A549 (cell line): ENCODE results near the gene ABCF2. TPM values are rescaled to one million over a fixed set of nuclear protein-coding genes. Genes with fewer than 3 reads are reported as not detected.

Experiments used
- ATAC-seq, 2 experiments: fragments of 200-7000 bp in 1 of 2; fragments of >200 bp in 1 of 2; cut with Nextera tagmentation in 1 of 2; cut with Tn5 transposase in 1 of 2; 3 replicates each; pipeline versions ENCODE4 v1.8.0 to v1.9.1; 2018 to 2020; ENCODE audit warnings: mild to moderate bottlenecking in 1 of 2, moderate library complexity in 1 of 2
- CTCF ChIA-PET: fragments of 300-600 bp; sonication (Branson Sonifier 250); formaldehyde crosslinking; extraction: SDS; loops from one replicate; lab custom pipeline; 2021; ENCODE audit warnings: antibody characterized with exemption, inconsistent platforms; lab: Yijun Ruan, JAX
- POLR2A ChIA-PET: fragments of 350-600 bp; formaldehyde crosslinking; extraction: SDS; loops from one replicate; lab custom pipeline; 2021; ENCODE audit warnings: antibody characterized with exemption, inconsistent platforms; lab: Yijun Ruan, JAX
- DNase-seq, 2 experiments: peaks; one replicate each; pipeline versions ENCODE4 v3.0.0 to v3.0.0-alpha.2; 2011 to 2016; ENCODE audit warnings: low read depth in 1 of 2, low spot score in 1 of 2
- FAIRE-seq: peaks from 2 replicates; lab custom pipeline; 2011; peaks lifted over from hg19 to GRCh38; lab: Jason Lieb, UNC
- H3K27ac ChIP-seq, 2 experiments: fragments of >200 bp; sonication (Bioruptor Twin); formaldehyde crosslinking; 3 replicates each; pipeline ENCODE4 v1.5.1; 2016 to 2017
- H3K4me1 ChIP-seq: fragments of >200 bp; sonication (Bioruptor Twin); formaldehyde crosslinking; 3 replicates; pipeline ENCODE4 v1.6.1; 2016
- H3K4me2 ChIP-seq: fragments of >200 bp; sonication (Bioruptor Twin); formaldehyde crosslinking; 3 replicates; pipeline ENCODE4 v1.6.1; 2016
- H3K4me3 ChIP-seq: fragments of >200 bp; sonication (Bioruptor Twin); formaldehyde crosslinking; 3 replicates; pipeline ENCODE4 v1.5.1; 2016
- H3K9me3 ChIP-seq: fragments of >200 bp; sonication (Bioruptor Twin); formaldehyde crosslinking; 3 replicates; pipeline ENCODE4 v1.6.1; 2016
- CHD2 ChIP-seq: fragments of 150-350 bp; IDR thresholded peaks from 2 replicates; pipeline ENCODE4 v1.6.1; 2014; ENCODE audit warnings: low read length; ENCODE audit not compliant: partially characterized antibody
- CTCF ChIP-seq: fragments of >200 bp; sonication (Bioruptor Twin); formaldehyde crosslinking; IDR thresholded peaks from 3 replicates; pipeline ENCODE4 v1.5.1; 2016
- E2F6 ChIP-seq: IDR thresholded peaks from 2 replicates; pipeline ENCODE4 v1.6.1; 2012; ENCODE audit warnings: low read depth, borderline replicate concordance
- EHF ChIP-seq: fragments of 250-450 bp; sonication (Bioruptor Pico); IDR thresholded peaks from 2 replicates; pipeline ENCODE4 v1.5.0; 2020; ENCODE audit warnings: mild to moderate bottlenecking
- ELK1 ChIP-seq: fragments of 150-350 bp; IDR thresholded peaks from 2 replicates; pipeline ENCODE4 v1.6.1; 2014; ENCODE audit warnings: low read depth, mild to moderate bottlenecking, low read length
- EP300 ChIP-seq, 2 experiments: fragments of >200 bp; sonication (Bioruptor Twin); formaldehyde crosslinking; IDR thresholded peaks; 2 replicates in 1 of 2; 3 replicates in 1 of 2; pipeline ENCODE4 v1.6.1; 2016 to 2017
- FOSL2 ChIP-seq, 2 experiments: fragments of 450-650 bp in 1 of 2; fragments of >200 bp in 1 of 2; sonication (Bioruptor Twin) in 1 of 2; formaldehyde crosslinking; IDR thresholded peaks; 2 replicates each; pipeline versions ENCODE4 v1.5.0 to v1.6.1; 2016 to 2020; ENCODE audit warnings: mild to moderate bottlenecking in 1 of 2, moderate library complexity in 1 of 2
- HMGXB4 ChIP-seq: fragments of 250-450 bp; sonication (Bioruptor Pico); IDR thresholded peaks from 2 replicates; pipeline ENCODE4 v1.5.0; 2021; ENCODE audit warnings: mild to moderate bottlenecking, moderate library complexity, borderline replicate concordance
- HOXA7 ChIP-seq: fragments of 250-450 bp; sonication (Bioruptor Pico); IDR thresholded peaks from 2 replicates; pipeline ENCODE4 v1.5.0; 2020; ENCODE audit warnings: mild to moderate bottlenecking, moderate library complexity
- KDM1A ChIP-seq: fragments of 200-600 bp; sonication (generic); IDR thresholded peaks from 2 replicates; pipeline ENCODE4 v1.6.1; 2016; ENCODE audit warnings: low read depth, mild to moderate bottlenecking
- MAX ChIP-seq: IDR thresholded peaks from 2 replicates; pipeline ENCODE4 v1.6.1; 2012
- MYC ChIP-seq: IDR thresholded peaks from 2 replicates; pipeline ENCODE4 v1.6.1; 2012; ENCODE audit warnings: mild to moderate bottlenecking, inconsistent platforms, low read length, improper control_type of control experiment, borderline replicate concordance
- NFE2L2 ChIP-seq: fragments of 150-350 bp; conservative IDR thresholded peaks from 2 replicates; pipeline ENCODE4 v1.6.1; 2014; ENCODE audit warnings: low read length
- NR3C1 ChIP-seq: fragments of >200 bp; sonication (Bioruptor Twin); formaldehyde crosslinking; IDR thresholded peaks from 3 replicates; pipeline ENCODE4 v1.6.1; 2017
- PBX3 ChIP-seq: IDR thresholded peaks from 2 replicates; pipeline ENCODE4 v1.6.1; 2012
- PHF8 ChIP-seq: fragments of 200-600 bp; sonication (generic); IDR thresholded peaks from 2 replicates; pipeline ENCODE4 v1.6.1; 2016; ENCODE audit warnings: low read depth, mild to moderate bottlenecking, antibody characterized with exemption, moderate library complexity, borderline replicate concordance
- POLR2A ChIP-seq: IDR thresholded peaks from 2 replicates; pipeline ENCODE4 v1.6.1; 2012; ENCODE audit warnings: mild to moderate bottlenecking, low read length
- RAD21 ChIP-seq, 2 experiments: fragments of >200 bp in 1 of 2; sonication (Bioruptor Twin) in 1 of 2; formaldehyde crosslinking in 1 of 2; IDR thresholded peaks in 1 of 2; conservative IDR thresholded peaks in 1 of 2; 2 replicates in 1 of 2; 3 replicates in 1 of 2; pipeline ENCODE4 v1.6.1; 2012 to 2018; ENCODE audit warnings: inconsistent platforms in 1 of 2
- RCOR1 ChIP-seq: fragments of 150-350 bp; IDR thresholded peaks from 2 replicates; pipeline ENCODE4 v1.6.1; 2014; ENCODE audit warnings: antibody characterized with exemption, low read length, low read depth
- RNF2 ChIP-seq: fragments of 200-600 bp; sonication (generic); IDR thresholded peaks from 2 replicates; pipeline ENCODE4 v1.6.1; 2016; ENCODE audit warnings: low read depth, mild to moderate bottlenecking, antibody characterized with exemption, moderate library complexity, borderline replicate concordance
- SMC3 ChIP-seq: fragments of >200 bp; sonication (Bioruptor Twin); formaldehyde crosslinking; IDR thresholded peaks from 3 replicates; pipeline ENCODE4 v1.6.1; 2018; ENCODE audit warnings: inconsistent platforms
- TP53 ChIP-seq: fragments of 250-450 bp; sonication (Bioruptor Pico); IDR thresholded peaks from 2 replicates; pipeline ENCODE4 v1.5.0; 2021; ENCODE audit warnings: mild to moderate bottlenecking, moderate library complexity
- USF2 ChIP-seq: fragments of 450-650 bp; IDR thresholded peaks from 2 replicates; pipeline ENCODE4 v1.6.1; 2014; ENCODE audit warnings: antibody characterized with exemption
- ZNF302 ChIP-seq: fragments of 250-450 bp; sonication (Bioruptor Pico); IDR thresholded peaks from 2 replicates; pipeline ENCODE4 v1.9.0; 2021; ENCODE audit warnings: inconsistent platforms, mild to moderate bottlenecking, moderate library complexity
- WGBS: methylation state at CpG from one replicate; pipeline ENCODE4 v1.1.6; 2017; ENCODE audit errors: missing lambda C conversion rate; 5-methylcytosine and 5-hydroxymethylcytosine counted together
- polyA plus RNA-seq, 4 experiments: library from polyadenylated mRNA; depleted of rRNA in 3 of 4; stranded (reverse); fragments of >200 nt; fragmentation: RNase III in 1 of 4; extraction: RNeasy Plus Mini Kit Qiagen cat#74134 plus additional on column Dnase treatment in 1 of 4; gene quantifications; 2 replicates in 3 of 4; 3 replicates in 1 of 4; pipeline ENCODE4 v1.2.3, GENCODE V29; 2011 to 2017

ABCF2 gene
- polyA plus RNA-seq, 2 of the 4 experiments (the other 2 are of a cell fraction): 47.8 to 70.9 TPM

GRCh38 chr7:151244841-151245346 is 17.9 kb upstream of the ABCF2 start:
- no peak for DNase-seq
- Histone ChIP-seq H3K4me1 (peaks cover 59% of the 10 kb centered on the region), H3K4me2 (peak overlapping the region; percentile 100), H3K27ac (peak overlapping the region; percentile 63 to 83; a peak in 5 of 6 replicates), H3K4me3 (peak overlapping the region; percentile 52), H3K9me3 (no peaks in the 10 kb centered on the region)
- ChIA-PET CTCF (interaction anchor here (0.9 to 5.3 kb wide), 28 partner anchors 10 to 282 kb away, joined by 3 to 69 read pairs (median 6); partner anchors contain the start of genes ABCF2, CHPF2 and GBX1), POLR2A (interaction anchor here (1.0 to 1.1 kb wide), 2 partner anchors 12 to 18 kb away, joined by 3 to 5 read pairs; partner anchors contain the start of genes ABCF2 and CHPF2)
- no peak for ATAC-seq
- 54% methylated on average over 15 of the region's 15 CpGs for WGBS
- TF ChIP-seq MYC (no peak), CHD2 (no peak), NR3C1 (no peak), ELK1 (no peak), MAX (no peak), FOSL2 (IDR thresholded peaks at IDR 0.05) (no peak), FOSL2 (CRISPR knock-in tag; IDR thresholded peaks at IDR 0.05) (no peak), HMGXB4 (no peak), USF2 (no peak), POLR2A (no peak), NFE2L2 (no peak), EP300 (IDR thresholded peaks at IDR 0.05) (no peak), RAD21 (conservative IDR thresholded peaks at IDR 0.05 in 1 of 2, IDR thresholded peaks at IDR 0.05 in 1 of 2) (no peak), RCOR1 (no peak), PBX3 (no peak), RNF2 (no peak), HOXA7 (CRISPR knock-in tag) (no peak), E2F6 (no peak), ZNF302 (CRISPR knock-in tag) (no peak)
- FAIRE-seq: no peak

GRCh38 chr7:151244196-151244840 is 17.3 kb upstream of the ABCF2 start:
- WGBS: 31% methylated on average over 9 of the region's 10 CpGs
- ATAC-seq (no peak), FAIRE-seq (no peak), DNase-seq (peak; percentile 42 to 73)
- CTCF ChIA-PET: interaction anchor here (0.6 to 5.3 kb wide), 41 partner anchors 9 to 281 kb away, joined by 3 to 69 read pairs (median 4); partner anchors contain the start of genes ABCF2, CHPF2 and GBX1
- peak overlapping the region; percentile 100; the same call in 1 of the 3 replicates for H3K4me2 ChIP-seq
- no peak overlapping the region for H3K4me3 ChIP-seq
- H3K27ac ChIP-seq: no peak overlapping the region
- no peaks in the 10 kb centered on the region for H3K9me3 ChIP-seq
- H3K4me1 ChIP-seq: peaks cover 53% of the 10 kb centered on the region
- POLR2A ChIA-PET: interaction anchor here (1.0 to 1.1 kb wide), 2 partner anchors 12 to 17 kb away, joined by 3 to 5 read pairs; partner anchors contain the start of genes ABCF2 and CHPF2
- TF ChIP-seq EHF (no peak), ELK1 (no peak), HMGXB4 (no peak), SMC3 (peak; percentile 42), PHF8 (no peak), TP53 (no peak), CTCF (peak; percentile 82), KDM1A (no peak)
